Neuronal stem cell (in vitro differentiated cells): ENCODE data around the gene NR3C1.

Source experiments
- DNase-seq: peaks from one replicate; pipeline ENCODE4 v3.0.0-alpha.2; 2013; ENCODE audit warnings: low spot score
- H2AFZ ChIP-seq: one replicate; pipeline ENCODE4 v1.6.1; 2013; ENCODE audit warnings: mild to moderate bottlenecking, low read length, inconsistent platforms
- H2AK5ac ChIP-seq: 2 replicates; pipeline ENCODE4 v1.6.1; 2013; ENCODE audit warnings: low read depth, mild to moderate bottlenecking, inconsistent platforms, low read length, moderate library complexity, mixed read lengths
- H2BK120ac ChIP-seq: 2 replicates; pipeline ENCODE4 v1.6.1; 2013; ENCODE audit warnings: low read depth, mild to moderate bottlenecking, inconsistent platforms, low read length, moderate library complexity, mixed read lengths
- H2BK12ac ChIP-seq: one replicate; pipeline ENCODE4 v1.6.1; 2013; ENCODE audit warnings: low read length, inconsistent platforms
- H2BK15ac ChIP-seq: 2 replicates; pipeline ENCODE4 v1.6.1; 2013; ENCODE audit warnings: mild to moderate bottlenecking, low read length, inconsistent platforms, mixed read lengths
- H2BK5ac ChIP-seq: one replicate; pipeline ENCODE4 v1.6.1; 2013; ENCODE audit warnings: inconsistent platforms, mild to moderate bottlenecking, low read length, moderate library complexity
- H3K14ac ChIP-seq: one replicate; pipeline ENCODE4 v1.6.1; 2013; ENCODE audit warnings: low read length, inconsistent platforms
- H3K18ac ChIP-seq: 2 replicates; pipeline ENCODE4 v1.6.1; 2013; ENCODE audit warnings: low read length, inconsistent platforms
- H3K23ac ChIP-seq: 2 replicates; pipeline ENCODE4 v1.6.1; 2013; ENCODE audit warnings: low read depth, mild to moderate bottlenecking, mixed read lengths, low read length, inconsistent platforms; ENCODE audit not compliant: poor library complexity
- H3K27ac ChIP-seq: replicated peaks from 3 replicates; pipeline ENCODE4 v1.5.1; 2013; ENCODE audit warnings: low read length, inconsistent platforms
- H3K27me3 ChIP-seq, 3 experiments: 2 replicates each; pipeline ENCODE4 v1.6.1; 2013; ENCODE audit warnings: low read length in 3 of 3, mild to moderate bottlenecking in 2 of 3, inconsistent platforms in 1 of 3, low read depth in 1 of 3, mixed read lengths in 1 of 3, moderate library complexity in 1 of 3; ENCODE audit not compliant: control insufficient read depth in 3 of 3, insufficient read depth in 3 of 3
- H3K36me3 ChIP-seq, 2 donors: replicated peaks in 1 of 2; 2 replicates each; pipeline ENCODE4 v1.6.1; 2013; ENCODE audit warnings: low read length in 2 of 2; ENCODE audit not compliant: control insufficient read depth in 2 of 2, insufficient read depth in 2 of 2
- H3K4ac ChIP-seq: 2 replicates; pipeline ENCODE4 v1.6.1; 2013; ENCODE audit warnings: inconsistent platforms, mild to moderate bottlenecking, low read length, moderate library complexity
- H3K4me1 ChIP-seq, 2 donors: 1 replicate in 1 of 2; 2 replicates in 1 of 2; pipeline ENCODE4 v1.6.1; 2013; ENCODE audit warnings: low read length in 2 of 2, low read depth in 1 of 2; ENCODE audit not compliant: control insufficient read depth in 2 of 2, insufficient read depth in 1 of 2
- H3K4me2 ChIP-seq: one replicate; pipeline ENCODE4 v1.6.1; 2013; ENCODE audit warnings: mild to moderate bottlenecking, low read length, inconsistent platforms; ENCODE audit not compliant: insufficient read depth, poor library complexity, severe bottlenecking
- H3K4me3 ChIP-seq, 2 donors: 2 replicates each; pipeline ENCODE4 v1.5.1; 2013; ENCODE audit warnings: low read length in 2 of 2, mild to moderate bottlenecking in 2 of 2, inconsistent platforms in 1 of 2, moderate library complexity in 1 of 2
- H3K79me1 ChIP-seq: one replicate; pipeline ENCODE4 v1.6.1; 2013; ENCODE audit warnings: low read depth, mild to moderate bottlenecking, inconsistent platforms, low read length, moderate library complexity
- H3K9ac ChIP-seq: one replicate; pipeline ENCODE4 v1.6.1; 2013; ENCODE audit warnings: mild to moderate bottlenecking, low read depth, low read length, inconsistent platforms; ENCODE audit not compliant: poor library complexity
- H3K9me3 ChIP-seq, 2 donors: replicated peaks in 1 of 2; 2 replicates each; pipeline versions ENCODE3 to v1.6.1; 2013; ENCODE audit warnings: low read length in 2 of 2, mild to moderate bottlenecking in 2 of 2, inconsistent platforms in 1 of 2, low read depth in 1 of 2, mixed read lengths in 1 of 2, moderate library complexity in 1 of 2; ENCODE audit not compliant: control insufficient read depth in 2 of 2, insufficient read depth in 1 of 2
- H4K8ac ChIP-seq: one replicate; pipeline ENCODE4 v1.6.1; 2013; ENCODE audit warnings: low read depth, mild to moderate bottlenecking, inconsistent platforms, low read length, moderate library complexity
- H4K91ac ChIP-seq: one replicate; pipeline ENCODE4 v1.6.1; 2013; ENCODE audit warnings: low read length, low read depth, mild to moderate bottlenecking, inconsistent platforms; ENCODE audit not compliant: poor library complexity
- WGBS, 2 donors: extraction: QIAGEN DNeasy Blood & Tissue Kit; methylation state at CpG; one replicate each; pipeline ENCODE4 v1.1.7; 2013; ENCODE audit warnings: missing lambda C conversion rate in 2 of 2, mixed read lengths in 1 of 2; ENCODE audit not compliant: insufficient read length in 2 of 2, insufficient replicate concordance in 1 of 2; ENCODE audit errors: extremely low coverage in 2 of 2; 5-methylcytosine and 5-hydroxymethylcytosine counted together

Gene NR3C1

DNA sequence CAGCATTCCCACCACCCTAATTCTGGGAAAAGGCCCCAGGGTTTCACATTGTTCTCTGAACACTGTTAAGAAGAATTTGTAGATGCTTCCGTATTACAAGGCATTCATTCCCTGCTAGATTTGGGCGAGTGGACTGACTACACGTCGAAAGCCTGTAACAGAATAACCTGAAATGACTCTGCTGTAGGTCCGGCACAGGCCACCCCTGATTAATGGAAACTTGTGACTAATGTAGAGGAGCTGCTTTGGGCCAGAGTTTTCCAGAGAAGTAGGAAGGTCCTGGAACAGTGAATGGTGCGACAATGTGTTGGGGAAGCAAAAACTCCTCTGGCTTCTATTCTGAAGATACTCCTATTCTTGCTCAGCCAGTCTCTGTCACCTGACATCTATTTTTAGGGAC lies 87.6 kb downstream of the NR3C1 start:
- Histone ChIP-seq H3K27ac (no peak overlapping the region), H2AK5ac (no peak overlapping the region), H2BK15ac (no peak overlapping the region), H4K8ac (no peak overlapping the region), H3K23ac (no peak overlapping the region), H3K4me3 (no peak overlapping the region), H3K79me1 (no peaks in the 10 kb centered on the region), H3K4me2 (no peak overlapping the region), H2AFZ (no peak overlapping the region), H3K18ac (no peak overlapping the region), H4K91ac (no peak overlapping the region), H3K36me3 (no peaks in the 10 kb centered on the region), H3K9ac (no peak overlapping the region), H2BK120ac (no peak overlapping the region), H2BK5ac (no peak overlapping the region), H3K27me3 (no peaks in the 10 kb centered on the region), H3K9me3 (no peaks in the 10 kb centered on the region), H3K14ac (no peak overlapping the region), H3K4ac (no peak overlapping the region), H3K4me1 (peaks cover 0 to 2% of the 10 kb centered on the region in 2 donors), H2BK12ac (no peak overlapping the region)
- DNase-seq: no peak
- no CpG with 5 or more reads among the region's 6 CpGs for WGBS, 2 donors

DNA sequence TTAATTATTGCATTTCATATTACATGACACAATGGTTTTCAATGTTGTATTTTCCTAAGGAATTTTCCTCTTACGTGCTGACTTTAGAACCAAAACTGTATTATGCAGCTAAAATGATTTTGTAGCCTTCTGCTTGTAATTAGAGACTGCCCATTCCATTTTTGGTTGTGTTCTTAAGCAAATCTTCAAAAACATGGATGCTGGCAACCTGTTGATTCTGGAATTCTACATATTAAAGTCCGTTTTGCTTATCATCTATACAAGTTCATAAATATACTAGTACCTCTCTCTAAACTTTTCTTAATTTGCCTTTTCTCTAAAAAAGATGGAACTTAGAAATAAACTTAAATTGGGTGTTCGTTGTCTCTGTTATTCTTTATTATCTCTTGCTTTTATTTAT lies 88.3 kb downstream of the NR3C1 start:
- Histone ChIP-seq H3K23ac (no peak overlapping the region), H2AFZ (no peak overlapping the region), H3K9ac (no peak overlapping the region), H3K27ac (no peak overlapping the region), H3K27me3 (no peaks in the 10 kb centered on the region), H3K4me1 (peaks cover 0 to 2% of the 10 kb centered on the region in 2 donors), H2BK120ac (no peak overlapping the region), H2BK12ac (no peak overlapping the region), H4K91ac (no peak overlapping the region), H2AK5ac (no peak overlapping the region), H4K8ac (no peak overlapping the region), H3K4me3 (no peak overlapping the region), H2BK5ac (no peak overlapping the region), H3K9me3 (no peaks in the 10 kb centered on the region), H3K18ac (no peak overlapping the region), H3K79me1 (no peaks in the 10 kb centered on the region), H3K4ac (no peak overlapping the region), H3K14ac (no peak overlapping the region), H2BK15ac (no peak overlapping the region), H3K4me2 (no peak overlapping the region), H3K36me3 (no peaks in the 10 kb centered on the region)
- WGBS, 2 donors: no CpG with 5 or more reads among the region's 3 CpGs
- DNase-seq: no peak

DNA sequence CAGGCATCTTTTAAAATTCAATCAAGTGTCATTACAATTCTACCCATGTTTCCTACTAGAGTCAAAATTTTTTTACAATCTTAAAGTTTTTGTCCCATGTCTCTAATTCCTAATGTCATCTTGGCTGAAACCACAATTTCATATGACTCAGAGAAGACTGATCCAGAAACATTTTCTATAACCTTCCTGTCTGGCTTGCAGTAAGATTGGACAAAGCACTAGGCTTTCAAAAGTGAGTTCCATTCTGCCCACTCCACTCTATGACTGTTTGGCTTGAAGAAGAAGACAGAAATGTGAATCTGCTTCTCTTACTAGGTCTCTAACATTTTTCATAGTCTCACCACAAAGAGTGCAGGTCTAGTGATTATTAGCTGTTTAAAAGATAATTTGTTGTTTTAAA lies 88.8 kb downstream of the NR3C1 start:
- Histone ChIP-seq H3K14ac (no peak overlapping the region), H4K91ac (no peak overlapping the region), H2AK5ac (no peak overlapping the region), H3K9ac (no peak overlapping the region), H2BK5ac (no peak overlapping the region), H2AFZ (no peak overlapping the region), H3K4me2 (no peak overlapping the region), H4K8ac (no peak overlapping the region), H3K36me3 (no peaks in the 10 kb centered on the region), H3K27me3 (no peaks in the 10 kb centered on the region), H3K27ac (no peak overlapping the region), H3K18ac (no peak overlapping the region), H3K4ac (no peak overlapping the region), H3K9me3 (no peaks in the 10 kb centered on the region), H3K4me1 (peaks cover 0 to 2% of the 10 kb centered on the region in 2 donors), H3K79me1 (no peaks in the 10 kb centered on the region), H2BK12ac (no peak overlapping the region), H3K23ac (no peak overlapping the region), H2BK120ac (no peak overlapping the region), H3K4me3 (no peak overlapping the region), H2BK15ac (no peak overlapping the region)
- no peak for DNase-seq

DNA sequence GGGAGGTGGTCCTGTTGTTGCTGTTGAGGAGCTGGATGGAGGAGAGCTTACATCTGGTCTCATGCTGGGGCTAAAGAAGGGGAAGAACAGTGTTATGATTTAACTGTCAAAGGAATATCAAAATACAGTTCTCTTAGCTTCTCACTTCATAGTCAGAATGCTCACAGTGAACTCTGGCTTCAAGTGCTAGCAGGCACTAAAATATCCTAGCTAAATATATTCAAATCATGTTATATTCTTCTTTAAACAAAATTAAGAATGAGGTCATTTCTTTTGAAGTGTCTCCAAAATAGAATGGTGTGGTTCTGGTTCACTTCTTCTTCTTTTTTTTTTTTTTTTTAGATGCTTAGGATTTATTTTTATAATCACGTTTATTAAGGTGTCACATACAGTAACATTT lies 89.4 kb downstream of the NR3C1 start:
- DNase-seq: no peak

More for the DNA sequence above, 89.4 kb downstream of the NR3C1 start:
- H2BK12ac ChIP-seq: no peak overlapping the region
- no peak overlapping the region for H3K18ac ChIP-seq
- no peaks in the 10 kb centered on the region for H3K27me3 ChIP-seq
- H4K91ac ChIP-seq: no peak overlapping the region
- no peak overlapping the region for H3K27ac ChIP-seq
- H2AFZ ChIP-seq: no peak overlapping the region
- H3K23ac ChIP-seq: no peak overlapping the region
- H3K9me3 ChIP-seq: no peaks in the 10 kb centered on the region
- no peak overlapping the region for H2BK120ac ChIP-seq
- H3K9ac ChIP-seq: no peak overlapping the region
- H3K4me3 ChIP-seq: no peak overlapping the region
- no peak overlapping the region for H2BK15ac ChIP-seq
- H3K14ac ChIP-seq: no peak overlapping the region
- peaks cover 0 to 2% of the 10 kb centered on the region in 2 donors for H3K4me1 ChIP-seq
- no CpG with 5 or more reads among the region's 1 CpG for WGBS, 2 donors
- no peak overlapping the region for H3K4ac ChIP-seq
- no peak overlapping the region for H2AK5ac ChIP-seq
- no peak overlapping the region for H4K8ac ChIP-seq
- no peak overlapping the region for H2BK5ac ChIP-seq
- no peak overlapping the region for H3K4me2 ChIP-seq
- H3K79me1 ChIP-seq: no peaks in the 10 kb centered on the region
- no peaks in the 10 kb centered on the region for H3K36me3 ChIP-seq
